ENCODE data around the gene APOL2.

DNA sequence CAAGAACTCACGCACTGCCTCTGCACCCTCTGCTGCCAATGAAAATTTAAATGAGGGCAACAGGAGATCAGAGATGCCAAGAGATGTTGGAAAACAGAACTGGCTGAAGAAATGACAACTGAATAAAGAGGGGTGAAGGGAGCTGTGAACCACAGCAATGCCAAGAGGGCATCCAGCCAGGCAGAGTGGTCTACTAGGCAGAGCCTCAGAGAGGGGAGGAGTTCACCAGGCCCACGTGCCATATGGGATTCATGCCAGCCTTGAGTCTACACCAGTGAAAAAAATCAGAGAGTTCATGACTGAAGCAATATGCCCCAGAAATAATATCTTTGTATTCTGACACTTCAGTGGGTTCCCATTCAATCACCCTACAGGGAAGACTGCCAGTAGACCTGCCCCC is 4.4 kb downstream of the APOL2 start:
- TF ChIP-seq CTCF (IDR thresholded peaks at IDR 0.05) (no peak), POLR2A (IDR thresholded peaks at IDR 0.05) (no peak)

Data from uterus (tissue), 2 donors.